ENCODE measurements around the gene MAP3K5. TPM values are rescaled to one million over a fixed set of nuclear protein-coding genes. Genes with fewer than 3 reads are reported as not detected.

Gene MAP3K5
- total RNA-seq, 1 donor from 2014 or later: 54.6 TPM

- DNase-seq (ENCODE audit: low spot score): no peak
These were observed 42.8 kb downstream of the MAP3K5 start for GRCh38 chr6:136749359-136749997.

- DNase-seq (ENCODE audit: low spot score): no peak
These were observed 44.8 kb downstream of the MAP3K5 start for GRCh38 chr6:136747507-136747906.

- DNase-seq (ENCODE audit: low spot score): no peak
These were observed 47.0 kb downstream of the MAP3K5 start for GRCh38 chr6:136745300-136745699.

GRCh38 chr6:136744889-136745288 is 47.4 kb downstream of the MAP3K5 start:
- no peak for DNase-seq (ENCODE audit: low spot score)

GRCh38 chr6:136742125-136742524 is 50.2 kb downstream of the MAP3K5 start:
- no peak for DNase-seq (ENCODE audit: low spot score)

GRCh38 chr6:136740050-136740974 is 52.0 kb downstream of the MAP3K5 start:
- no peak for DNase-seq (ENCODE audit: low spot score)

- DNase-seq (ENCODE audit: low spot score): no peak
These were observed 52.8 kb downstream of the MAP3K5 start for GRCh38 chr6:136739501-136739900.

GRCh38 chr6:136739071-136739470 is 53.2 kb downstream of the MAP3K5 start:
- no peak for DNase-seq (ENCODE audit: low spot score)

- DNase-seq (ENCODE audit: low spot score): no peak
These were observed 53.6 kb downstream of the MAP3K5 start for GRCh38 chr6:136738692-136739057.

GRCh38 chr6:136737871-136738691 is 54.2 kb downstream of the MAP3K5 start:
- DNase-seq (ENCODE audit: low spot score): no peak

- DNase-seq (ENCODE audit: low spot score): no peak
These were observed 54.9 kb downstream of the MAP3K5 start for GRCh38 chr6:136737374-136737844.

GRCh38 chr6:136736281-136736960 is 55.9 kb downstream of the MAP3K5 start:
- DNase-seq (ENCODE audit: low spot score): no peak

GRCh38 chr6:136734977-136735376 is 57.3 kb downstream of the MAP3K5 start:
- DNase-seq (ENCODE audit: low spot score): no peak

GRCh38 chr6:136732889-136733288 is 59.4 kb downstream of the MAP3K5 start:
- DNase-seq (ENCODE audit: low spot score): no peak

GRCh38 chr6:136729832-136730231 is 62.4 kb downstream of the MAP3K5 start:
- no peak for DNase-seq (ENCODE audit: low spot score)

GRCh38 chr6:136728976-136729515 is 63.2 kb downstream of the MAP3K5 start:
- no peak for DNase-seq (ENCODE audit: low spot score)

GRCh38 chr6:136728033-136728939 is 64.0 kb downstream of the MAP3K5 start:
- DNase-seq (ENCODE audit: low spot score): no peak

- DNase-seq (ENCODE audit: low spot score): no peak
These were observed 65.3 kb downstream of the MAP3K5 start for GRCh38 chr6:136726837-136727557.

GRCh38 chr6:136725124-136725523 is 67.2 kb downstream of the MAP3K5 start:
- no peak for DNase-seq (ENCODE audit: low spot score)

All from ureter (tissue), 1 donor.